ENCODE data around the gene CTNNA3. TPM values are rescaled to one million over a fixed set of nuclear protein-coding genes. Genes with fewer than 3 reads are reported as not detected.

CTNNA3 gene
- total RNA-seq, 1 donor from 2014 or later, result 3.3 TPM

- TF ChIP-seq CTCF (IDR thresholded peaks at IDR 0.05; ENCODE audit: partially characterized antibody, unreplicated experiment), result no peak
- H3K4me1 Mint-ChIP-seq (ENCODE audit: low read depth, unreplicated experiment), result no peaks in the 10 kb centered on the region
- DNase-seq, result no peak
- H3K27me3 Mint-ChIP-seq (ENCODE audit: unreplicated experiment), result no peaks in the 10 kb centered on the region
- no peaks in the 10 kb centered on the region for H3K36me3 Mint-ChIP-seq (ENCODE audit: unreplicated experiment)
- H3K9me3 Mint-ChIP-seq (ENCODE audit: unreplicated experiment), result no peaks in the 10 kb centered on the region
- H3K4me3 Mint-ChIP-seq (ENCODE audit: unreplicated experiment), result no peak overlapping the region
- no peak overlapping the region for H3K27ac Mint-ChIP-seq (ENCODE audit: unreplicated experiment)
Observed at GRCh38 chr10:66591865-66592264, 1104.1 kb downstream of the CTNNA3 start.

GRCh38 chr10:66587680-66588050, 1108.3 kb downstream of the CTNNA3 start:
- Mint-ChIP-seq H3K27ac (ENCODE audit: unreplicated experiment) (no peak overlapping the region), H3K4me1 (ENCODE audit: low read depth, unreplicated experiment) (no peaks in the 10 kb centered on the region), H3K9me3 (ENCODE audit: unreplicated experiment) (no peaks in the 10 kb centered on the region), H3K27me3 (ENCODE audit: unreplicated experiment) (no peaks in the 10 kb centered on the region), H3K36me3 (ENCODE audit: unreplicated experiment) (no peaks in the 10 kb centered on the region), H3K4me3 (ENCODE audit: unreplicated experiment) (no peak overlapping the region)
- no peak for DNase-seq
- no peak for TF ChIP-seq CTCF (IDR thresholded peaks at IDR 0.05; ENCODE audit: partially characterized antibody, unreplicated experiment)

GRCh38 chr10:66586897-66587679, 1108.9 kb downstream of the CTNNA3 start:
- no peak for DNase-seq
- H3K27ac Mint-ChIP-seq (ENCODE audit: unreplicated experiment), result no peak overlapping the region
- no peaks in the 10 kb centered on the region for H3K36me3 Mint-ChIP-seq (ENCODE audit: unreplicated experiment)
- TF ChIP-seq CTCF (IDR thresholded peaks at IDR 0.05; ENCODE audit: partially characterized antibody, unreplicated experiment), result no peak
- H3K4me1 Mint-ChIP-seq (ENCODE audit: low read depth, unreplicated experiment), result no peaks in the 10 kb centered on the region
- H3K9me3 Mint-ChIP-seq (ENCODE audit: unreplicated experiment), result no peaks in the 10 kb centered on the region
- H3K27me3 Mint-ChIP-seq (ENCODE audit: unreplicated experiment), result no peaks in the 10 kb centered on the region
- no peak overlapping the region for H3K4me3 Mint-ChIP-seq (ENCODE audit: unreplicated experiment)

GRCh38 chr10:66586073-66586472, 1109.9 kb downstream of the CTNNA3 start:
- Mint-ChIP-seq H3K9me3 (ENCODE audit: unreplicated experiment) (no peaks in the 10 kb centered on the region), H3K27ac (ENCODE audit: unreplicated experiment) (no peak overlapping the region), H3K36me3 (ENCODE audit: unreplicated experiment) (no peaks in the 10 kb centered on the region), H3K4me3 (ENCODE audit: unreplicated experiment) (no peak overlapping the region), H3K27me3 (ENCODE audit: unreplicated experiment) (no peaks in the 10 kb centered on the region), H3K4me1 (ENCODE audit: low read depth, unreplicated experiment) (no peaks in the 10 kb centered on the region)
- DNase-seq, result no peak
- no peak for TF ChIP-seq CTCF (IDR thresholded peaks at IDR 0.05; ENCODE audit: partially characterized antibody, unreplicated experiment)

- Mint-ChIP-seq H3K4me1 (ENCODE audit: low read depth, unreplicated experiment) (no peaks in the 10 kb centered on the region), H3K9me3 (ENCODE audit: unreplicated experiment) (no peaks in the 10 kb centered on the region), H3K27ac (ENCODE audit: unreplicated experiment) (no peak overlapping the region), H3K36me3 (ENCODE audit: unreplicated experiment) (no peaks in the 10 kb centered on the region), H3K4me3 (ENCODE audit: unreplicated experiment) (no peak overlapping the region), H3K27me3 (ENCODE audit: unreplicated experiment) (no peaks in the 10 kb centered on the region)
- TF ChIP-seq CTCF (IDR thresholded peaks at IDR 0.05; ENCODE audit: partially characterized antibody, unreplicated experiment), result no peak
- no peak for DNase-seq
Observed at GRCh38 chr10:66575251-66575855, 1120.6 kb downstream of the CTNNA3 start.
